Peyer's patch (tissue), 4 donors: Measurements from ENCODE around the gene ZBTB20. TPM values are rescaled to one million over a fixed set of nuclear protein-coding genes. Genes with fewer than 3 reads are reported as not detected.

Source experiments
- DNase-seq, 3 donors: peaks; one replicate each; pipeline ENCODE4 v3.0.0-alpha.2; 2017 to 2019
- H3K27ac ChIP-seq, 4 donors: fragments of 200-600 bp; sonication (generic); one replicate each; pipeline ENCODE4 v1.5.1; 2016 to 2019
- H3K27me3 ChIP-seq, 2 donors: fragments of 200-600 bp; sonication (generic); one replicate each; pipeline ENCODE4 v1.5.1; 2019
- H3K36me3 ChIP-seq, 3 donors: fragments of 200-600 bp; sonication (generic); one replicate each; pipeline ENCODE4 v1.5.1; 2016 to 2019
- H3K4me1 ChIP-seq, 4 donors: fragments of 200-600 bp; sonication (generic); one replicate each; pipeline ENCODE4 v1.5.1; 2016 to 2019
- H3K4me3 ChIP-seq, 4 donors: fragments of 200-600 bp; sonication (generic); 1 replicate in 3 of 4; 2 replicates in 1 of 4; pipeline ENCODE4 v1.5.1; 2016 to 2019; ENCODE audit warnings: mild to moderate bottlenecking in 1 of 4
- H3K9me3 ChIP-seq, 4 donors: fragments of 200-600 bp; sonication (generic); one replicate each; pipeline ENCODE4 v1.5.1; 2016 to 2019; ENCODE audit warnings: mild to moderate bottlenecking in 1 of 4
- POLR2A ChIP-seq, 2 donors: fragments of 450-650 bp; IDR thresholded peaks; one replicate each; pipeline ENCODE4 v1.5.1; 2017; ENCODE audit warnings: antibody characterized with exemption in 2 of 2, mild to moderate bottlenecking in 2 of 2, moderate library complexity in 2 of 2
- total RNA-seq, 4 donors: library from RNA; depleted of rRNA; stranded (reverse); fragments of >200 nt; gene quantifications; one replicate each; pipeline ENCODE4 v1.1.0, GENCODE V29; 2016
- TF ChIP-seq, protein P1 (sequence below), 6 experiments: fragments of 450-650 bp in 4 of 6; fragments of 200-600 bp in 2 of 6; sonication (generic) in 1 of 6; IDR thresholded peaks; one replicate each; pipeline ENCODE4 v1.5.1; 2017 to 2019; ENCODE audit warnings: antibody characterized with exemption in 6 of 6, mild to moderate bottlenecking in 3 of 6, moderate library complexity in 1 of 6

The ZBTB20 gene
- total RNA-seq, 4 donors from 2014 or later = 19.6 to 135 (median 57.2) TPM

DNA sequence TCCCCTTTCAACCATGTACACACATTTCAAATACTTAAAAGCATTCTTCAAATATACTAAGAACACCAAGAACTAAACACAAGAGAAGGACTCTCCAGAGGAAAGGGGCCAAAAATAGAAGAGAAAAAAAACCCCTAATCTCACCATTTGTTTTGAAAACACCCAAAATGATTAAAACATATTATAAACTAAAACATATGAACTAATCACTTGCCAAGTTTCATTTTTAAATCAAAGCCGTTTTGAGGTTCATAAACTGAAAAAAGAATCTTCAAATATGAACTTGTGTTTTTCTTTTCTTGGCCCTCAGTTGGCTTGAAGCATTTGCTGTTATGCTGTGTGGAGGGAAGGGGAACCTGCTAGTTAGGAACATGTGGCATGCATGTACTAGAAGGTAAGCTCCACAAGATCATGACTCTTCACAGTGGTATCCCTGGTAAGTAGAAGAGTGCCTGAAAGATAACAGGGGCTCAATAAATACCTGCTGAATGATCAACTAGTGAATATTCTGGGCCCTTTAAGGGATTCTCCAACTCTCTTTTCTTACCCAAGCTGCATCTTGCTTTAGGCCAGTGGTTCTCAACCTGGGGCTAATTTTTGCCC is 628.8 kb downstream of the ZBTB20 start:
- H3K27ac ChIP-seq = no peak overlapping the region
- H3K27me3 ChIP-seq = no peaks in the 10 kb centered on the region
- TF ChIP-seq, protein P1, sequence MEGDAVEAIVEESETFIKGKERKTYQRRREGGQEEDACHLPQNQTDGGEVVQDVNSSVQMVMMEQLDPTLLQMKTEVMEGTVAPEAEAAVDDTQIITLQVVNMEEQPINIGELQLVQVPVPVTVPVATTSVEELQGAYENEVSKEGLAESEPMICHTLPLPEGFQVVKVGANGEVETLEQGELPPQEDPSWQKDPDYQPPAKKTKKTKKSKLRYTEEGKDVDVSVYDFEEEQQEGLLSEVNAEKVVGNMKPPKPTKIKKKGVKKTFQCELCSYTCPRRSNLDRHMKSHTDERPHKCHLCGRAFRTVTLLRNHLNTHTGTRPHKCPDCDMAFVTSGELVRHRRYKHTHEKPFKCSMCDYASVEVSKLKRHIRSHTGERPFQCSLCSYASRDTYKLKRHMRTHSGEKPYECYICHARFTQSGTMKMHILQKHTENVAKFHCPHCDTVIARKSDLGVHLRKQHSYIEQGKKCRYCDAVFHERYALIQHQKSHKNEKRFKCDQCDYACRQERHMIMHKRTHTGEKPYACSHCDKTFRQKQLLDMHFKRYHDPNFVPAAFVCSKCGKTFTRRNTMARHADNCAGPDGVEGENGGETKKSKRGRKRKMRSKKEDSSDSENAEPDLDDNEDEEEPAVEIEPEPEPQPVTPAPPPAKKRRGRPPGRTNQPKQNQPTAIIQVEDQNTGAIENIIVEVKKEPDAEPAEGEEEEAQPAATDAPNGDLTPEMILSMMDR (IDR thresholded peaks at IDR 0.05) = no peak
- TF ChIP-seq POLR2A (IDR thresholded peaks at IDR 0.05) = no peak
- no peak for DNase-seq
- H3K4me3 ChIP-seq = no peak overlapping the region
- H3K4me1 ChIP-seq = no peaks in the 10 kb centered on the region
- no peaks in the 10 kb centered on the region for H3K9me3 ChIP-seq
- no peaks in the 10 kb centered on the region for H3K36me3 ChIP-seq

DNA sequence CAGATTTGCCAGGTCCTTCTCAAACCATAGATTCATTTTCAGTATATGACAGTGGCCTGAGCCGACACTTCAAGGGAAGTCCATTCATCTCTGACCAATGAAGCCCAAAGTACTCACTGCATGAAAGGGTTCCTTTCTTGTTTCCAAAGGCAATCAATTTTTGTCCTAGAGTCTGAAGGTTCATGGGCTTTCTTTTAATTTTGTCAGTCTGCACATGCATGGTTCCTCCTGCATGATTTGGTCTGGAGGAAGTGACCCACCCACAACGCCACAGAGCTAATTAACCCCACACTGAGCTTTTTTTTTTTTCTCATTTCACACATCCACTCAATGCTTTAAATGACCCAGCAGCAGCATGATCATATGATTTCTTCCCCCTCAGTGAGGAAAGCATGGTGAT is 636.9 kb downstream of the ZBTB20 start:
- DNase-seq = no peak
- no peaks in the 10 kb centered on the region for H3K27me3 ChIP-seq
- H3K9me3 ChIP-seq = no peaks in the 10 kb centered on the region
- H3K4me1 ChIP-seq = no peaks in the 10 kb centered on the region
- H3K4me3 ChIP-seq = no peak overlapping the region
- TF ChIP-seq, protein P1 (IDR thresholded peaks at IDR 0.05) = no peak
- TF ChIP-seq POLR2A (IDR thresholded peaks at IDR 0.05) = no peak
- H3K27ac ChIP-seq = no peak overlapping the region
- H3K36me3 ChIP-seq = no peaks in the 10 kb centered on the region

DNA sequence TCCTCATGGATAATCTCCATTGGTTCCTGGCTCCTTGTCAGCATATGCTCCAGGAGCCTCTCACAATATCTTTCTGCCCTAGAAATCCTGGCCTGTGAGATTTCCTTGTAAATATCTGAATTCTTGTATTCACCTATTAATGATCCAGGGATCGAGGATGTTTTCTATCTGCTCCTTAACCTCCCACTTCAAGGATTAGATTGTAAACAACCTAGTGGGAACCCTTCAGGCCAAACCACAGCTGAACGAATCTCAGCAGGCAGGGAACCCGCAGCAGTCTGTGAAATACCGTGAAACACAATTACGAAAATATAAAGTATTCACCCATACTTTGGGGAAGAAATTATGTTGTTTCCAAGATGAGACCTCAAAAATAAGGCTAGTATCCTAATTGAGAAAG is 637.3 kb downstream of the ZBTB20 start:
- Histone ChIP-seq H3K36me3 (no peaks in the 10 kb centered on the region), H3K27ac (no peak overlapping the region), H3K9me3 (no peaks in the 10 kb centered on the region), H3K27me3 (no peaks in the 10 kb centered on the region), H3K4me1 (no peaks in the 10 kb centered on the region), H3K4me3 (no peak overlapping the region)
- no peak for TF ChIP-seq POLR2A (IDR thresholded peaks at IDR 0.05)
- TF ChIP-seq, protein P1 (IDR thresholded peaks at IDR 0.05) = no peak
- no peak for DNase-seq

DNA sequence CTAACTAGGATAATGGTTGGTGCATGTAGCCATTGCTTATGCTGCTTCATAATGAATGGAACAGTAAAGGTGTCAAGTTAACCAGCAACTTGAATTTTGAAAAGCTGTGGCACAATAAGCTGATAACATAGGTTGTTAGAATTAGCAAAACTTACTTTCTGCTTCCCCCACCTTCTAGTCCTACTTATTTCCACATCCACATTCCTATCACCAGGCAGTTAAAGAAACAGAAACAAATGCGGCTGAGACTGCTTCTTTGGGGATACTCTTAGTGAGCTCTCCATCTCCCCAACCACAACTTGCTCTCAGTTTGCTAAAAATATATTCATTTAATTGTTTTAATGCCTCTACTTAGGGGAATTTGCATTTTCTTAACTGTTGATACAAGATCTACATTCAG is 638.1 kb downstream of the ZBTB20 start:
- Histone ChIP-seq H3K4me3 (no peak overlapping the region), H3K27ac (no peak overlapping the region), H3K9me3 (no peaks in the 10 kb centered on the region), H3K27me3 (no peaks in the 10 kb centered on the region), H3K4me1 (no peaks in the 10 kb centered on the region), H3K36me3 (no peaks in the 10 kb centered on the region)
- TF ChIP-seq, protein P1 (IDR thresholded peaks at IDR 0.05) = no peak
- TF ChIP-seq POLR2A (IDR thresholded peaks at IDR 0.05) = no peak
- no peak for DNase-seq

DNA sequence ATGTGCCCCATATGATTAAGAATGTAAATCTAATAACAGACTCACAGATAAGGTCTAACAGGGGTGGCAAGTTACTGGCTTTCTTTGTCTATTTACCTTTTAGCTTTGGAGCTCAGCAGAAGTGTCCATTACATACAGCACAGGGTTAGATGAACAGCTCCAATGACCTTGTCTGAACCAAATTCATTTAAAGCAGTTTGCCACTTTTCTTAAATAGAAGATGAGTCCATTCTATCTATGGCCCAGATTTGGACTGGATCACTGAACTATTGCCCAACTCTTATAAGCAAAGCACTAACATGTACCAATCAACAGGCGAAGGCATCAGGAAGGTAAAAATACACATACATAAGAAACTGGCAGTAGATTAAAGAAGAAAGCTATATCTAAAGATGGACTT is 638.9 kb downstream of the ZBTB20 start:
- TF ChIP-seq, protein P1 (IDR thresholded peaks at IDR 0.05) = no peak
- no peak for TF ChIP-seq POLR2A (IDR thresholded peaks at IDR 0.05)
- Histone ChIP-seq H3K36me3 (no peaks in the 10 kb centered on the region), H3K4me3 (no peak overlapping the region), H3K27me3 (no peaks in the 10 kb centered on the region), H3K9me3 (no peaks in the 10 kb centered on the region), H3K27ac (no peak overlapping the region), H3K4me1 (no peaks in the 10 kb centered on the region)
- no peak for DNase-seq
